Right atrium auricular region (tissue), 2 donors: ENCODE measurements around the gene WFDC10A. TPM values are rescaled to one million over a fixed set of nuclear protein-coding genes. Genes with fewer than 3 reads are reported as not detected.

ENCODE experiments used
- DNase-seq: peaks from one replicate; pipeline ENCODE4 v3.0.0-alpha.2; 2019; ENCODE audit warnings: low spot score
- H3K27ac ChIP-seq, 2 donors: fragments of 200-600 bp; sonication (generic); 1 replicate in 1 of 2; 2 replicates in 1 of 2; pipeline ENCODE4 v1.5.1; 2016 to 2019
- H3K27me3 ChIP-seq, 2 donors: fragments of 200-600 bp; sonication (generic); one replicate each; pipeline versions ENCODE4 v1.5.1 to v1.6.0; 2017 to 2019
- H3K36me3 ChIP-seq: fragments of 200-600 bp; sonication (generic); one replicate; pipeline ENCODE4 v1.5.1; 2016
- H3K4me1 ChIP-seq, 2 donors: fragments of 200-600 bp; sonication (generic); one replicate each; pipeline versions ENCODE4 v1.5.1 to v1.6.0; 2017 to 2019
- H3K4me3 ChIP-seq, 2 donors: fragments of 200-600 bp; sonication (generic); 1 replicate in 1 of 2; 2 replicates in 1 of 2; pipeline ENCODE4 v1.5.1; 2017 to 2019; ENCODE audit warnings: mild to moderate bottlenecking in 1 of 2, moderate library complexity in 1 of 2
- H3K9me3 ChIP-seq, 2 donors: fragments of 200-600 bp; sonication (generic); one replicate each; pipeline ENCODE4 v1.5.1; 2019
- total RNA-seq, 2 donors: library from RNA; depleted of rRNA; stranded (reverse); fragments of >200 nt; gene quantifications; one replicate each; pipeline ENCODE4 v1.1.0, GENCODE V29; 2016
- TF ChIP-seq, protein P1 (sequence below), 2 donors: fragments of 200-600 bp; sonication (generic); IDR thresholded peaks; one replicate each; pipeline ENCODE4 v1.5.1; 2019; ENCODE audit warnings: antibody characterized with exemption in 2 of 2

The WFDC10A gene
- total RNA-seq, 2 donors from 2014 or later = not detected

- Histone ChIP-seq H3K4me1 (no peaks in the 10 kb centered on the region), H3K9me3 (no peaks in the 10 kb centered on the region), H3K27ac (no peak overlapping the region), H3K4me3 (no peak overlapping the region), H3K36me3 (no peaks in the 10 kb centered on the region), H3K27me3 (no peaks in the 10 kb centered on the region)
- no peak for DNase-seq
- TF ChIP-seq, protein P1, sequence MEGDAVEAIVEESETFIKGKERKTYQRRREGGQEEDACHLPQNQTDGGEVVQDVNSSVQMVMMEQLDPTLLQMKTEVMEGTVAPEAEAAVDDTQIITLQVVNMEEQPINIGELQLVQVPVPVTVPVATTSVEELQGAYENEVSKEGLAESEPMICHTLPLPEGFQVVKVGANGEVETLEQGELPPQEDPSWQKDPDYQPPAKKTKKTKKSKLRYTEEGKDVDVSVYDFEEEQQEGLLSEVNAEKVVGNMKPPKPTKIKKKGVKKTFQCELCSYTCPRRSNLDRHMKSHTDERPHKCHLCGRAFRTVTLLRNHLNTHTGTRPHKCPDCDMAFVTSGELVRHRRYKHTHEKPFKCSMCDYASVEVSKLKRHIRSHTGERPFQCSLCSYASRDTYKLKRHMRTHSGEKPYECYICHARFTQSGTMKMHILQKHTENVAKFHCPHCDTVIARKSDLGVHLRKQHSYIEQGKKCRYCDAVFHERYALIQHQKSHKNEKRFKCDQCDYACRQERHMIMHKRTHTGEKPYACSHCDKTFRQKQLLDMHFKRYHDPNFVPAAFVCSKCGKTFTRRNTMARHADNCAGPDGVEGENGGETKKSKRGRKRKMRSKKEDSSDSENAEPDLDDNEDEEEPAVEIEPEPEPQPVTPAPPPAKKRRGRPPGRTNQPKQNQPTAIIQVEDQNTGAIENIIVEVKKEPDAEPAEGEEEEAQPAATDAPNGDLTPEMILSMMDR (IDR thresholded peaks at IDR 0.05) = no peak
These were observed 11.9 kb upstream of the WFDC10A start for GRCh38 chr20:45617591-45617990.

DNA sequence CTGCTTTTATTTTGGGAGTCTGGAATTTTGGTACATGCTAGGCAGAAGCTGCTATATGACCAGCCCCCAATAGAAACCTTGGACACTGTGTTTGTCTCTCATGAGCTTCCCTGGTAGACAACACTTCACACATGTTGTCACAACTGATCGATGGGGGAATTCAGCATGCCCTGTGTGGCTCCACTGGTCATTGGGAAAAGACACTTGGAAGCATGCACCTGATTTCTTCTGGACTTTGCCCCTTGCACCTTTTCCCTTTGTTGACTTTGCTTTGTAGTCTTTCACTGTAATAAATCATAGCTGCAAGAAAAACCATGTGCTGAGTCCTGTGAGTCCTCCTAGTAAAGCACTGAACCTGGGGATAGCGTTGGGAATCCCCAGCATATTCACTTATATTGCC lies 7.9 kb upstream of the WFDC10A start:
- H3K9me3 ChIP-seq = no peaks in the 10 kb centered on the region

GRCh38 chr20:45626540-45626939 lies 3.0 kb upstream of the WFDC10A start:
- Histone ChIP-seq H3K4me1 (no peaks in the 10 kb centered on the region), H3K27me3 (peaks cover 0 to 3% of the 10 kb centered on the region in 2 donors), H3K4me3 (no peak overlapping the region), H3K36me3 (no peaks in the 10 kb centered on the region), H3K9me3 (no peaks in the 10 kb centered on the region), H3K27ac (no peak overlapping the region)
- no peak for DNase-seq
- TF ChIP-seq, protein P1 (IDR thresholded peaks at IDR 0.05) = no peak

More for the DNA sequence above, 7.9 kb upstream of the WFDC10A start:
- H3K4me3 ChIP-seq = no peak overlapping the region
- H3K27ac ChIP-seq = no peak overlapping the region
- no peak for DNase-seq
- TF ChIP-seq, protein P1 (IDR thresholded peaks at IDR 0.05) = no peak
- H3K27me3 ChIP-seq = no peaks in the 10 kb centered on the region
- no peaks in the 10 kb centered on the region for H3K36me3 ChIP-seq
- no peaks in the 10 kb centered on the region for H3K4me1 ChIP-seq

GRCh38 chr20:45630371-45630770 lies 832 bp downstream of the WFDC10A start:
- no peak overlapping the region for H3K27ac ChIP-seq
- H3K36me3 ChIP-seq = no peaks in the 10 kb centered on the region
- TF ChIP-seq, protein P1 (IDR thresholded peaks at IDR 0.05) = no peak
- H3K27me3 ChIP-seq = peaks cover 0 to 3% of the 10 kb centered on the region in 2 donors
- H3K4me3 ChIP-seq = no peak overlapping the region
- DNase-seq = no peak
- H3K4me1 ChIP-seq = no peaks in the 10 kb centered on the region
- H3K9me3 ChIP-seq = no peaks in the 10 kb centered on the region

DNA sequence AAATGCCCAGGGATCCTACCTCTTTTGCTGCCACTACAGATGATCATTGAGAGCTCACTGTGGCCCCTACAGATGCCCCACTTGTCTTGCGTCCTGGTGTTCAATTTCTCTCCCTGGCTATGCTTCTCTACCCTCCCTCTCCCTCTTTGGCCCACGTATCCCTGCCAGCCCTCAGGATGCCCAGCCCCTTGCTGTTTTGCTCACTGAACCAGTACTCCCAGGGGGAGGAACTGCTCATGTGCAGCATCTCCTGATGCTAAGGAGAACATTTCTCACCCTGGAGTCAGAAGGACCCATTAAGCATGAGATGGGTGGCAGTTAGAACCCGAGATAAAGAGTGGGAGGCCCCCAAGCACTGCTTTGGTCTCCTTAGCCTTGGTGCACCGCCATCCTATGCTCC lies 1.6 kb downstream of the WFDC10A start, which contains the start of gene WFDC9:
TSS of gene WFDC9 (minus strand) at position 101 of the 400 bp plus-strand sequence. CDS start 21,103 bp downstream, outside the sequence.
- Histone ChIP-seq H3K27ac (no peak within 1 kb of the TSS), H3K4me1 (no peaks in the 10 kb centered on the region), H3K9me3 (no peaks in the 10 kb centered on the region), H3K36me3 (no peaks in the 10 kb centered on the region), H3K27me3 (peaks cover 0 to 3% of the 10 kb centered on the region in 2 donors), H3K4me3 (no peak within 1 kb of the TSS)
- TF ChIP-seq, protein P1 (IDR thresholded peaks at IDR 0.05) = no peak
- DNase-seq = no peak

GRCh38 chr20:45636513-45636912 lies 7.0 kb downstream of the WFDC10A start:
- Histone ChIP-seq H3K4me3 (no peak overlapping the region), H3K27ac (no peak overlapping the region), H3K9me3 (peaks cover 0 to 8% of the 10 kb centered on the region in 2 donors), H3K27me3 (no peaks in the 10 kb centered on the region), H3K4me1 (no peaks in the 10 kb centered on the region), H3K36me3 (no peaks in the 10 kb centered on the region)
- no peak for DNase-seq
- TF ChIP-seq, protein P1 (IDR thresholded peaks at IDR 0.05) = no peak
